GM23338 (cell line): Measurements from ENCODE around the gene NAXE. TPM values are rescaled to one million over a fixed set of nuclear protein-coding genes. Genes with fewer than 3 reads are reported as not detected.

Experiments used
- ATAC-seq: fragments of 200-7000 bp; cut with Tn5 transposase; 3 replicates; pipeline ENCODE4 v1.9.1; 2020
- DNase-seq: peaks from one replicate; pipeline ENCODE4 v3.0.0-alpha.2; 2015; ENCODE audit warnings: low spot score
- H2AFZ ChIP-seq: fragments of 200-600 bp; sonication (generic); 2 replicates; pipeline ENCODE4 v1.8.0; 2016; ENCODE audit warnings: antibody characterized with exemption, mild to moderate bottlenecking, moderate library complexity
- H3F3A ChIP-seq: fragments of 200-600 bp; sonication (generic); replicated peaks from 2 replicates; pipeline ENCODE4 v1.8.0; 2017; ENCODE audit warnings: antibody characterized with exemption, mixed run types, low read depth
- H3K27ac ChIP-seq: fragments of 200-600 bp; sonication (generic); 2 replicates; pipeline ENCODE4 v1.6.1; 2016; ENCODE audit warnings: low read depth
- H3K27me3 ChIP-seq: fragments of 200-600 bp; sonication (generic); 2 replicates; pipeline ENCODE4 v1.8.0; 2016; ENCODE audit warnings: mild to moderate bottlenecking, mixed run types, moderate library complexity; ENCODE audit not compliant: insufficient read depth
- H3K36me3 ChIP-seq: fragments of 200-600 bp; sonication (generic); 2 replicates; pipeline ENCODE4 v1.8.0; 2016; ENCODE audit warnings: mild to moderate bottlenecking; ENCODE audit not compliant: insufficient read depth
- H3K4me1 ChIP-seq: fragments of 200-600 bp; sonication (generic); 2 replicates; pipeline ENCODE4 v1.8.0; 2016; ENCODE audit warnings: mild to moderate bottlenecking, moderate library complexity; ENCODE audit not compliant: insufficient read depth
- H3K4me2 ChIP-seq: fragments of 200-600 bp; sonication (generic); 2 replicates; pipeline ENCODE4 v1.7.1; 2017; ENCODE audit warnings: mixed run types
- H3K4me3 ChIP-seq: fragments of 200-600 bp; sonication (generic); 2 replicates; pipeline ENCODE4 v1.6.1; 2016; ENCODE audit warnings: mixed run types
- H3K79me2 ChIP-seq: fragments of 200-600 bp; sonication (generic); replicated peaks from 2 replicates; pipeline ENCODE4 v1.8.0; 2017; ENCODE audit warnings: mild to moderate bottlenecking; ENCODE audit not compliant: insufficient read depth
- H3K9me2 ChIP-seq: fragments of 200-600 bp; sonication (generic); 2 replicates; pipeline ENCODE4 v1.8.0; 2017; ENCODE audit not compliant: insufficient read depth
- H4K20me1 ChIP-seq: fragments of 200-600 bp; sonication (generic); replicated peaks from 2 replicates; pipeline ENCODE4 v1.8.0; 2017; ENCODE audit warnings: mild to moderate bottlenecking; ENCODE audit not compliant: insufficient read depth
- H3K27ac Mint-ChIP-seq: 2 replicates; pipeline ENCODE4 v1.8.0; 2020; ENCODE audit warnings: inconsistent platforms, mild to moderate bottlenecking, moderate library complexity, mixed read lengths
- H3K27me3 Mint-ChIP-seq: 3 replicates; pipeline ENCODE4 v1.8.0; 2022; ENCODE audit warnings: low read depth, mild to moderate bottlenecking, moderate library complexity, mixed read lengths, inconsistent platforms; ENCODE audit not compliant: insufficient read depth, poor library complexity
- H3K36me3 Mint-ChIP-seq: 3 replicates; pipeline ENCODE4 v1.8.0; 2021; ENCODE audit warnings: low read depth, mild to moderate bottlenecking, inconsistent platforms, moderate library complexity, mixed read lengths
- H3K4me1 Mint-ChIP-seq: 3 replicates; pipeline ENCODE4 v1.8.0; 2020; ENCODE audit warnings: mild to moderate bottlenecking, inconsistent platforms, mixed read lengths
- H3K4me3 Mint-ChIP-seq: 3 replicates; pipeline ENCODE4 v1.8.0; 2021; ENCODE audit warnings: moderate library complexity, mild to moderate bottlenecking, inconsistent platforms, mixed read lengths
- H3K9me3 Mint-ChIP-seq: 3 replicates; pipeline ENCODE4 v1.8.0; 2020; ENCODE audit warnings: moderate library complexity, mild to moderate bottlenecking, inconsistent platforms, mixed read lengths
- CREB1 ChIP-seq: fragments of 250-450 bp; sonication (Bioruptor Pico); IDR thresholded peaks from 2 replicates; pipeline ENCODE4 v1.5.0; 2020; ENCODE audit warnings: low read depth, mild to moderate bottlenecking, moderate library complexity
- JUNB ChIP-seq: IDR thresholded peaks from one replicate; pipeline ENCODE4 v1.6.1; 2016; ENCODE audit warnings: antibody characterized with exemption; ENCODE audit not compliant: unreplicated experiment
- POLR2AphosphoS5 ChIP-seq: IDR thresholded peaks from 2 replicates; pipeline ENCODE4 v1.6.1; 2016; ENCODE audit warnings: antibody characterized with exemption, low read depth
- ZNF114 ChIP-seq: fragments of 250-450 bp; sonication (Bioruptor Pico); IDR thresholded peaks from 2 replicates; pipeline ENCODE4 v1.5.0; 2020; ENCODE audit warnings: mild to moderate bottlenecking, moderate library complexity
- polyA plus RNA-seq: library from polyadenylated mRNA; unstranded; fragments of >200 nt; fragmentation: Nextera tagmentation; extraction: Ambion mirVana; gene quantifications from 2 replicates; pipeline ENCODE4 v1.2.1, GENCODE V29; 2016
- total RNA-seq: library from RNA; depleted of rRNA; stranded (reverse); fragments of >200 nt; shearing (Covaris generic); gene quantifications from 2 replicates; pipeline ENCODE4 v1.2.3, GENCODE V29; 2014
- TF ChIP-seq, protein P1 (sequence below): IDR thresholded peaks from 2 replicates; pipeline ENCODE4 v1.6.1; 2016; ENCODE audit warnings: antibody characterized with exemption
- TF ChIP-seq, protein P2 (sequence below), 2 experiments: fragments of 200-600 bp in 1 of 2; sonication (generic) in 1 of 2; conservative IDR thresholded peaks; 2 replicates each; pipeline versions ENCODE4 v1.5.1 to v1.6.1; 2016 to 2017; ENCODE audit warnings: antibody characterized with exemption in 2 of 2, low read depth in 2 of 2, mild to moderate bottlenecking in 2 of 2, moderate library complexity in 1 of 2
- TF ChIP-seq, protein P3 (sequence below): fragments of 250-450 bp; sonication (Bioruptor Pico); IDR thresholded peaks from 2 replicates; pipeline ENCODE4 v1.5.0; 2020; ENCODE audit warnings: mild to moderate bottlenecking, moderate library complexity

Gene NAXE
- total and polyA plus RNA-seq, 2 experiments from 2014 or later, result 82.1 to 87.5 TPM

DNA sequence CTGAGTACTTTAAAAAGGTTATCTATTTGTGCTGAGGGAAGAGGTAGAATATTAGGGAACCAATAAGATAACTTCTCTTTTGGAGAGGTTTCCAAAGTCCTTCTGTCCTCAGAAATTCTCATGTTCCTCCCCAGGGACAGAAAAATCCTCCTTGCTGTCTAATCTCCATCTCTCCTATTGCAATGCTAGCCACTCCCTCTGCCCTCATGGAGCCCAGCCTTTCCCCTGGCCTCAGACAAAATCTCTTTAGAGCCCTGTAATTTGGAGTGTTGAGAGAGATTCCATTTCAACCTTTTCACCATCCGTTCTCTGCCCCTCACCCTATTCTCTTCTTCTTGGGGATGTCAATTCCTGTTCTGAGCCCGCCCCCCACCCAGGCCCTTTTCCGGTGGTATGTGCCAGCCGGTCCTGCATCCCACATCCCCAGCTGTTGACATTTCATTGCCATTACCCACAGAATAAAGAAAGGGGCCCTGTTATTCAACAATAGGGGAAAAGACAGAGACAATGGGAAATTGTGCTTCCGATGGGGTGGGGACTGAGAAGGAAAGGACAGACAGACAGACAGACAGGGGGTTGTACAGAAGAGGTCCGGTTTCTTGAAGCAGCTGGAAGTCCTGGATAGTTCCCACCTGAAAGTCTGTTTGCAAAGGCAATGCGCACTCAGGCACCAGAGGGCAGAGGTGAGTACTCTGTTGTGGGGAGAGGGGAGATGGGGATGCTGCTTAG lies 27.4 kb downstream of the NAXE start, which contains the start of gene HAPLN2:
TSS of gene HAPLN2 (plus strand) at position 563 of the 729 bp plus-strand sequence. CDS start 4,076 bp downstream, outside the sequence.
- no peaks in the 10 kb centered on the region for H3K9me3 Mint-ChIP-seq
- peak within 1 kb of the TSS; percentile 18 for H3K4me3 ChIP-seq
- H3K36me3 ChIP-seq, result no peaks in the 10 kb centered on the region
- no peaks in the 10 kb centered on the region for H4K20me1 ChIP-seq
- H3K9me2 ChIP-seq, result no peaks in the 10 kb centered on the region
- H3K4me1 ChIP-seq, result peaks cover 13% of the 10 kb centered on the region; the same call in 1 of the 2 replicates
- H3F3A ChIP-seq, result 0 out of 2 replicates have a peak, but pooled peaks cover 10% of the 10 kb centered on the region
- H3K4me1 Mint-ChIP-seq, result peaks cover 10% of the 10 kb centered on the region
- TF ChIP-seq, protein P1, sequence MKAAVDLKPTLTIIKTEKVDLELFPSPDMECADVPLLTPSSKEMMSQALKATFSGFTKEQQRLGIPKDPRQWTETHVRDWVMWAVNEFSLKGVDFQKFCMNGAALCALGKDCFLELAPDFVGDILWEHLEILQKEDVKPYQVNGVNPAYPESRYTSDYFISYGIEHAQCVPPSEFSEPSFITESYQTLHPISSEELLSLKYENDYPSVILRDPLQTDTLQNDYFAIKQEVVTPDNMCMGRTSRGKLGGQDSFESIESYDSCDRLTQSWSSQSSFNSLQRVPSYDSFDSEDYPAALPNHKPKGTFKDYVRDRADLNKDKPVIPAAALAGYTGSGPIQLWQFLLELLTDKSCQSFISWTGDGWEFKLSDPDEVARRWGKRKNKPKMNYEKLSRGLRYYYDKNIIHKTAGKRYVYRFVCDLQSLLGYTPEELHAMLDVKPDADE, result no peak
- TF ChIP-seq, protein P2, sequence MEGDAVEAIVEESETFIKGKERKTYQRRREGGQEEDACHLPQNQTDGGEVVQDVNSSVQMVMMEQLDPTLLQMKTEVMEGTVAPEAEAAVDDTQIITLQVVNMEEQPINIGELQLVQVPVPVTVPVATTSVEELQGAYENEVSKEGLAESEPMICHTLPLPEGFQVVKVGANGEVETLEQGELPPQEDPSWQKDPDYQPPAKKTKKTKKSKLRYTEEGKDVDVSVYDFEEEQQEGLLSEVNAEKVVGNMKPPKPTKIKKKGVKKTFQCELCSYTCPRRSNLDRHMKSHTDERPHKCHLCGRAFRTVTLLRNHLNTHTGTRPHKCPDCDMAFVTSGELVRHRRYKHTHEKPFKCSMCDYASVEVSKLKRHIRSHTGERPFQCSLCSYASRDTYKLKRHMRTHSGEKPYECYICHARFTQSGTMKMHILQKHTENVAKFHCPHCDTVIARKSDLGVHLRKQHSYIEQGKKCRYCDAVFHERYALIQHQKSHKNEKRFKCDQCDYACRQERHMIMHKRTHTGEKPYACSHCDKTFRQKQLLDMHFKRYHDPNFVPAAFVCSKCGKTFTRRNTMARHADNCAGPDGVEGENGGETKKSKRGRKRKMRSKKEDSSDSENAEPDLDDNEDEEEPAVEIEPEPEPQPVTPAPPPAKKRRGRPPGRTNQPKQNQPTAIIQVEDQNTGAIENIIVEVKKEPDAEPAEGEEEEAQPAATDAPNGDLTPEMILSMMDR (conservative IDR thresholded peaks at IDR 0.05; ENCODE audit: low read depth in 2 of 2), result peak; percentile 74 to 88
- no peak for TF ChIP-seq ZNF114 (CRISPR knock-in tag)
- H2AFZ ChIP-seq, result no peak within 1 kb of the TSS; the same call in 1 of the 2 replicates
- peaks cover 37% of the 10 kb centered on the region for H3K27me3 Mint-ChIP-seq
- no peaks in the 10 kb centered on the region for H3K79me2 ChIP-seq
- H3K27ac Mint-ChIP-seq, result no peak within 1 kb of the TSS
- ATAC-seq (peak; percentile 76), DNase-seq (peak; percentile 82)
- peak within 1 kb of the TSS; percentile 39; the same call in 2 of the 3 replicates for H3K4me3 Mint-ChIP-seq
- peaks cover 46% of the 10 kb centered on the region for H3K27me3 ChIP-seq
- H3K36me3 Mint-ChIP-seq, result no peaks in the 10 kb centered on the region
- peak within 1 kb of the TSS; percentile 60 for H3K4me2 ChIP-seq
- H3K27ac ChIP-seq, result no peak within 1 kb of the TSS

DNA sequence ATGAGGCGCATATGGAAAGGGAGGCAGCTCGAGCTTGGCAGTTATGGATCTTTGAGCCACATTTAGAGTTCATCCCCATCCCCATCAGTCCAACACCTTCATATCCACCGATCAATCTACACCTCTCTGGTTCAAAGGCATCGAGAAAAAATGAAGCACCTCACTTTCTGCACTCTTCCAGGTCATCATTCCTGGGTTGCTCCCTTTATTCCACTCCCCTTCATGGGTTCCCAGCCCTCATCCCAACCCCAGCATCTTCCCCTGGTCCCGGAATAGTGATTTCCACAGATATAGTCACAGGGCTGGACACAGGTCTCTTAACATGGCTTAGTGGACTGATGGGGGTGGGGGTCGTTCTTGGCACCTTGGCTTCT lies 28.0 kb downstream of the NAXE start:
- Histone ChIP-seq H3F3A (0 out of 2 replicates have a peak, but pooled peaks cover 10% of the 10 kb centered on the region), H3K27ac (no peak overlapping the region), H3K4me1 (peaks cover 13% of the 10 kb centered on the region; the same call in 1 of the 2 replicates), H3K4me2 (no peak overlapping the region; the same call in 1 of the 2 replicates), H3K36me3 (no peaks in the 10 kb centered on the region), H3K4me3 (no peak overlapping the region), H3K79me2 (no peaks in the 10 kb centered on the region), H3K27me3 (peaks cover 52% of the 10 kb centered on the region), H4K20me1 (no peaks in the 10 kb centered on the region), H2AFZ (no peak overlapping the region), H3K9me2 (no peaks in the 10 kb centered on the region)
- no peak overlapping the region for H3K27ac Mint-ChIP-seq
- H3K36me3 Mint-ChIP-seq, result no peaks in the 10 kb centered on the region
- no peak for ATAC-seq
- peaks cover 10% of the 10 kb centered on the region for H3K4me1 Mint-ChIP-seq
- H3K27me3 Mint-ChIP-seq, result peaks cover 43% of the 10 kb centered on the region
- no peak for DNase-seq
- no peaks in the 10 kb centered on the region; the same call in 2 of the 3 replicates for H3K9me3 Mint-ChIP-seq
- H3K4me3 Mint-ChIP-seq, result no peak overlapping the region
- no peak for TF ChIP-seq JUNB
- no peak for TF ChIP-seq CREB1 (CRISPR knock-in tag)
- TF ChIP-seq, protein P3, sequence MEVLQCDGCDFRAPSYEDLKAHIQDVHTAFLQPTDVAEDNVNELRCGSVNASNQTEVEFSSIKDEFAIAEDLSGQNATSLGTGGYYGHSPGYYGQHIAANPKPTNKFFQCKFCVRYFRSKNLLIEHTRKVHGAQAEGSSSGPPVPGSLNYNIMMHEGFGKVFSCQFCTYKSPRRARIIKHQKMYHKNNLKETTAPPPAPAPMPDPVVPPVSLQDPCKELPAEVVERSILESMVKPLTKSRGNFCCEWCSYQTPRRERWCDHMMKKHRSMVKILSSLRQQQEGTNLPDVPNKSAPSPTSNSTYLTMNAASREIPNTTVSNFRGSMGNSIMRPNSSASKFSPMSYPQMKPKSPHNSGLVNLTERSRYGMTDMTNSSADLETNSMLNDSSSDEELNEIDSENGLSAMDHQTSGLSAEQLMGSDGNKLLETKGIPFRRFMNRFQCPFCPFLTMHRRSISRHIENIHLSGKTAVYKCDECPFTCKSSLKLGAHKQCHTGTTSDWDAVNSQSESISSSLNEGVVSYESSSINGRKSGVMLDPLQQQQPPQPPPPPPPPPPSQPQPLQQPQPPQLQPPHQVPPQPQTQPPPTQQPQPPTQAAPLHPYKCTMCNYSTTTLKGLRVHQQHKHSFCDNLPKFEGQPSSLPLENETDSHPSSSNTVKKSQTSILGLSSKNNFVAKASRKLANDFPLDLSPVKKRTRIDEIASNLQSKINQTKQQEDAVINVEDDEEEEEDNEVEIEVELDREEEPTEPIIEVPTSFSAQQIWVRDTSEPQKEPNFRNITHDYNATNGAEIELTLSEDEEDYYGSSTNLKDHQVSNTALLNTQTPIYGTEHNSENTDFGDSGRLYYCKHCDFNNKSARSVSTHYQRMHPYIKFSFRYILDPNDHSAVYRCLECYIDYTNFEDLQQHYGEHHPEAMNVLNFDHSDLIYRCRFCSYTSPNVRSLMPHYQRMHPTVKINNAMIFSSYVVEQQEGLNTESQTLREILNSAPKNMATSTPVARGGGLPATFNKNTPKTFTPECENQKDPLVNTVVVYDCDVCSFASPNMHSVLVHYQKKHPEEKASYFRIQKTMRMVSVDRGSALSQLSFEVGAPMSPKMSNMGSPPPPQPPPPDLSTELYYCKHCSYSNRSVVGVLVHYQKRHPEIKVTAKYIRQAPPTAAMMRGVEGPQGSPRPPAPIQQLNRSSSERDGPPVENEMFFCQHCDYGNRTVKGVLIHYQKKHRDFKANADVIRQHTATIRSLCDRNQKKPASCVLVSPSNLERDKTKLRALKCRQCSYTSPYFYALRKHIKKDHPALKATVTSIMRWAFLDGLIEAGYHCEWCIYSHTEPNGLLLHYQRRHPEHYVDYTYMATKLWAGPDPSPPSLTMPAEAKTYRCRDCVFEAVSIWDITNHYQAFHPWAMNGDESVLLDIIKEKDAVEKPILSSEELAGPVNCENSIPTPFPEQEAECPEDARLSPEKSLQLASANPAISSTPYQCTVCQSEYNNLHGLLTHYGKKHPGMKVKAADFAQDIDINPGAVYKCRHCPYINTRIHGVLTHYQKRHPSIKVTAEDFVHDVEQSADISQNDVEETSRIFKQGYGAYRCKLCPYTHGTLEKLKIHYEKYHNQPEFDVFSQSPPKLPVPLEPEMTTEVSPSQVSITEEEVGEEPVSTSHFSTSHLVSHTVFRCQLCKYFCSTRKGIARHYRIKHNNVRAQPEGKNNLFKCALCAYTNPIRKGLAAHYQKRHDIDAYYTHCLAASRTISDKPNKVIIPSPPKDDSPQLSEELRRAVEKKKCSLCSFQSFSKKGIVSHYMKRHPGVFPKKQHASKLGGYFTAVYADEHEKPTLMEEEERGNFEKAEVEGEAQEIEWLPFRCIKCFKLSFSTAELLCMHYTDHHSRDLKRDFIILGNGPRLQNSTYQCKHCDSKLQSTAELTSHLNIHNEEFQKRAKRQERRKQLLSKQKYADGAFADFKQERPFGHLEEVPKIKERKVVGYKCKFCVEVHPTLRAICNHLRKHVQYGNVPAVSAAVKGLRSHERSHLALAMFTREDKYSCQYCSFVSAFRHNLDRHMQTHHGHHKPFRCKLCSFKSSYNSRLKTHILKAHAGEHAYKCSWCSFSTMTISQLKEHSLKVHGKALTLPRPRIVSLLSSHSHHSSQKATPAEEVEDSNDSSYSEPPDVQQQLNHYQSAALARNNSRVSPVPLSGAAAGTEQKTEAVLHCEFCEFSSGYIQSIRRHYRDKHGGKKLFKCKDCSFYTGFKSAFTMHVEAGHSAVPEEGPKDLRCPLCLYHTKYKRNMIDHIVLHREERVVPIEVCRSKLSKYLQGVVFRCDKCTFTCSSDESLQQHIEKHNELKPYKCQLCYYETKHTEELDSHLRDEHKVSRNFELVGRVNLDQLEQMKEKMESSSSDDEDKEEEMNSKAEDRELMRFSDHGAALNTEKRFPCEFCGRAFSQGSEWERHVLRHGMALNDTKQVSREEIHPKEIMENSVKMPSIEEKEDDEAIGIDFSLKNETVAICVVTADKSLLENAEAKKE (CRISPR knock-in tag), result no peak
- no peak for TF ChIP-seq POLR2AphosphoS5
- TF ChIP-seq, protein P1, result no peak
